ENCODE results near the gene NUBP2. TPM values are rescaled to one million over a fixed set of nuclear protein-coding genes. Genes with fewer than 3 reads are reported as not detected.

Gene NUBP2
- total RNA-seq, 1 donor from 2014 or later: 81.6 TPM

GRCh38 chr16:1776991-1777374 lies 5.8 kb upstream of the NUBP2 start:
- peaks cover 6% of the 10 kb centered on the region for H3K36me3 Mint-ChIP-seq (ENCODE audit: low read depth)
- no peaks in the 10 kb centered on the region for H3K9me3 Mint-ChIP-seq

GRCh38 chr16:1777375-1778199 lies 5.2 kb upstream of the NUBP2 start:
- no peak overlapping the region for H3K27ac Mint-ChIP-seq
- H3K4me3 Mint-ChIP-seq: no peak overlapping the region
- no peak for DNase-seq (ENCODE audit: low spot score)
- no peaks in the 10 kb centered on the region for H3K9me3 Mint-ChIP-seq
- H3K4me1 Mint-ChIP-seq (ENCODE audit: low read depth): no peaks in the 10 kb centered on the region
- no peaks in the 10 kb centered on the region for H3K36me3 Mint-ChIP-seq (ENCODE audit: low read depth)
- H3K27me3 Mint-ChIP-seq (ENCODE audit: insufficient read depth): no peaks in the 10 kb centered on the region
- intact Hi-C loops (cut with micrococcal nuclease): no loop called here

More at GRCh38 chr16:1776991-1777374, 5.8 kb upstream of the NUBP2 start:
- Mint-ChIP-seq H3K4me3 (no peak overlapping the region), H3K27me3 (ENCODE audit: insufficient read depth) (no peaks in the 10 kb centered on the region), H3K27ac (no peak overlapping the region), H3K4me1 (ENCODE audit: low read depth) (peaks cover 4% of the 10 kb centered on the region)
- intact Hi-C loops (cut with micrococcal nuclease): no loop called here
- no peak for DNase-seq (ENCODE audit: low spot score)

- DNase-seq (ENCODE audit: low spot score): no peak
- Mint-ChIP-seq H3K27ac (no peak overlapping the region), H3K4me1 (ENCODE audit: low read depth) (no peaks in the 10 kb centered on the region), H3K27me3 (ENCODE audit: insufficient read depth) (no peaks in the 10 kb centered on the region), H3K4me3 (no peak overlapping the region), H3K9me3 (no peaks in the 10 kb centered on the region), H3K36me3 (ENCODE audit: low read depth) (peaks cover 3% of the 10 kb centered on the region)
- intact Hi-C loops (cut with micrococcal nuclease): no loop called here
Measured at GRCh38 chr16:1778200-1779179, 4.3 kb upstream of the NUBP2 start.

- no peak overlapping the region for H3K27ac Mint-ChIP-seq
- no peak for DNase-seq (ENCODE audit: low spot score)
- no peaks in the 10 kb centered on the region for H3K27me3 Mint-ChIP-seq (ENCODE audit: insufficient read depth)
- peaks cover 3% of the 10 kb centered on the region for H3K36me3 Mint-ChIP-seq (ENCODE audit: low read depth)
- H3K4me1 Mint-ChIP-seq (ENCODE audit: low read depth): no peaks in the 10 kb centered on the region
- intact Hi-C loops (cut with micrococcal nuclease): no loop called here
- H3K4me3 Mint-ChIP-seq: no peak overlapping the region
- no peaks in the 10 kb centered on the region for H3K9me3 Mint-ChIP-seq
Measured at GRCh38 chr16:1779234-1779701, 3.5 kb upstream of the NUBP2 start.

- H3K9me3 Mint-ChIP-seq: no peaks in the 10 kb centered on the region
- peaks cover 3% of the 10 kb centered on the region for H3K36me3 Mint-ChIP-seq (ENCODE audit: low read depth)
- H3K27me3 Mint-ChIP-seq (ENCODE audit: insufficient read depth): no peaks in the 10 kb centered on the region
- intact Hi-C loops (cut with micrococcal nuclease): loop anchor here (5.0 to 10.0 kb wide), 2 partner anchors 147 to 755 kb away; partner anchors contain the start of genes CEMP1 and PDPK1
- H3K27ac Mint-ChIP-seq: no peak overlapping the region
- H3K4me1 Mint-ChIP-seq (ENCODE audit: low read depth): no peaks in the 10 kb centered on the region
- peak overlapping the region; percentile 85 for H3K4me3 Mint-ChIP-seq
- DNase-seq (ENCODE audit: low spot score): no peak
Measured at GRCh38 chr16:1779741-1780676, 2.8 kb upstream of the NUBP2 start.

GRCh38 chr16:1780677-1781072 lies 2.1 kb upstream of the NUBP2 start:
- Mint-ChIP-seq H3K27me3 (ENCODE audit: insufficient read depth) (no peaks in the 10 kb centered on the region), H3K27ac (no peak overlapping the region)

GRCh38 chr16:1781254-1781653 lies 1.5 kb upstream of the NUBP2 start:
- H3K27me3 Mint-ChIP-seq (ENCODE audit: insufficient read depth): no peaks in the 10 kb centered on the region
- intact Hi-C loops (cut with micrococcal nuclease): loop anchor here (5.0 to 10.0 kb wide), 2 partner anchors 146 to 754 kb away; partner anchors contain the start of genes CEMP1 and PDPK1
- no peaks in the 10 kb centered on the region for H3K4me1 Mint-ChIP-seq (ENCODE audit: low read depth)
- peak overlapping the region; percentile 85 for H3K4me3 Mint-ChIP-seq
- no peaks in the 10 kb centered on the region for H3K9me3 Mint-ChIP-seq
- DNase-seq (ENCODE audit: low spot score): no peak
- peak overlapping the region; percentile 40 for H3K27ac Mint-ChIP-seq
- H3K36me3 Mint-ChIP-seq (ENCODE audit: low read depth): peaks cover 3% of the 10 kb centered on the region

More at GRCh38 chr16:1780677-1781072, 2.1 kb upstream of the NUBP2 start:
- H3K4me3 Mint-ChIP-seq: peak overlapping the region; percentile 85
- H3K36me3 Mint-ChIP-seq (ENCODE audit: low read depth): peaks cover 3% of the 10 kb centered on the region
- H3K4me1 Mint-ChIP-seq (ENCODE audit: low read depth): no peaks in the 10 kb centered on the region
- DNase-seq (ENCODE audit: low spot score): no peak
- no peaks in the 10 kb centered on the region for H3K9me3 Mint-ChIP-seq
- intact Hi-C loops (cut with micrococcal nuclease): loop anchor here (5.0 to 10.0 kb wide), 2 partner anchors 147 to 754 kb away; partner anchors contain the start of genes CEMP1 and PDPK1

GRCh38 chr16:1781758-1782407 lies 877 bp upstream of the NUBP2 start:
- Mint-ChIP-seq H3K36me3 (ENCODE audit: low read depth) (peaks cover 3% of the 10 kb centered on the region), H3K27ac (peak overlapping the region; percentile 40), H3K4me1 (ENCODE audit: low read depth) (no peaks in the 10 kb centered on the region), H3K4me3 (peak overlapping the region; percentile 85), H3K27me3 (ENCODE audit: insufficient read depth) (no peaks in the 10 kb centered on the region), H3K9me3 (no peaks in the 10 kb centered on the region)
- DNase-seq (ENCODE audit: low spot score): no peak
- intact Hi-C loops (cut with micrococcal nuclease): loop anchor here (1.0 to 10.0 kb wide), 10 partner anchors 9 to 753 kb away; partner anchors contain the start of genes CEMP1, E4F1, FAHD1 and MAPK8IP3

- no peaks in the 10 kb centered on the region for H3K4me1 Mint-ChIP-seq (ENCODE audit: low read depth)
- intact Hi-C loops (cut with micrococcal nuclease): loop anchor here (5.0 to 10.0 kb wide), 2 partner anchors 142 to 750 kb away; partner anchors contain the start of genes CEMP1 and PDPK1
- H3K4me3 Mint-ChIP-seq: peak overlapping the region; percentile 75
- H3K36me3 Mint-ChIP-seq (ENCODE audit: low read depth): peaks cover 4% of the 10 kb centered on the region
- H3K9me3 Mint-ChIP-seq: no peaks in the 10 kb centered on the region
- DNase-seq (ENCODE audit: low spot score): no peak
- H3K27ac Mint-ChIP-seq: no peak overlapping the region
- no peaks in the 10 kb centered on the region for H3K27me3 Mint-ChIP-seq (ENCODE audit: insufficient read depth)
Measured at GRCh38 chr16:1784977-1785845, 2.5 kb downstream of the NUBP2 start.

- no peak for DNase-seq (ENCODE audit: low spot score)
- H3K9me3 Mint-ChIP-seq: no peaks in the 10 kb centered on the region
- no peak overlapping the region for H3K27ac Mint-ChIP-seq
- H3K4me3 Mint-ChIP-seq: no peak overlapping the region
- H3K27me3 Mint-ChIP-seq (ENCODE audit: insufficient read depth): no peaks in the 10 kb centered on the region
- intact Hi-C loops (cut with micrococcal nuclease): loop anchor here (10.0 kb wide), 1 partner anchor 749 kb away; the partner anchor contains the start of genes CEMP1 and PDPK1
- no peaks in the 10 kb centered on the region for H3K4me1 Mint-ChIP-seq (ENCODE audit: low read depth)
- peaks cover 4% of the 10 kb centered on the region for H3K36me3 Mint-ChIP-seq (ENCODE audit: low read depth)
Measured at GRCh38 chr16:1785846-1786170, 3.0 kb downstream of the NUBP2 start.
